SIG-M5 treated with dmso at 0.1 percent for 504 hours (cell line): Measurements from ENCODE around the gene HEPN1.
"Not testable (repeated sequence)": the region's sequence is repeated elsewhere in the genome, so short reads cannot be mapped to it uniquely, and the experiment has no call there.

ENCODE experiments used
- DNase-seq: peaks from one replicate; lab custom pipeline; 2025; ENCODE audit not compliant: unreplicated experiment; lab: John Stamatoyannopoulos, UW

Gene HEPN1

DNA sequence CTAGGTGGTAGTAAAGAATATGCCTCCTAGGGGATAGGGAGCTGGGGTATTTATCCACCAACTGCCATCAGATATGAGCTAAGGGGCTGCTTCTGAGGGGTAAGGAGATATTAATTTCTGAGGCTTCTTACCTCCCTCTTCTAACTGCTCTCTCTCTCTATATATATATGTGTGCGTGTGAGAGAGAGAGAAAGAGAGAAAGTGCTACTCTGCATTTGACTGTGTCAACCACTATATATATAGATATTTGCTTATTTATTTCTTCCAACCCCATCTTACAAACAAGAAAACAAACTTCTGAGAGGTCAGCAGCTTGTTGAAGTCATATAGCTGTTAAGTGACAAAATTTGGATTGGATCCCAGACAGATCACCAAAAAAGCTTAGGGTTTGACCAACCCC lies 22.7 kb downstream of the HEPN1 start:
- DNase-seq: no peak

GRCh38 chr11:124942466-124943253 lies 23.6 kb downstream of the HEPN1 start:
- DNase-seq: no peak

DNA sequence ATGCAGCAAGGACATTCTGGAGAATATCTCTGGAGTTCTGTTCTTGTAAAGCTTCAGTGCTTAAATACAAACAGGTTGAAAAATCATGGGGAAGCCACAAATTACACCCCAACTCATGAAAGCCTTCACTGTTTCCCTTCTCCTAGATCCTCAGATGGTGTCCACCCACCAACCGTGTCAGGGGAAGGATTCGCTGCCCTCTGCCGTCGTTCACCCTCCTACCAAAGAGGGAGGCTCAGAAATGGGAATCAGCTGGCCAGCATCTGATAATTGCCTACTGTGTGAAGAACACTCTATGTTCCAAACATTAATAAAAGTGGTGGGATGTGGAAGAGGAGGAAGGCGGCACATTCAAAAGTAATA lies 24.2 kb downstream of the HEPN1 start:
- no peak for DNase-seq

- no peak for DNase-seq
Measured at GRCh38 chr11:124943741-124944140, 24.7 kb downstream of the HEPN1 start.

GRCh38 chr11:124944565-124944964 lies 25.5 kb downstream of the HEPN1 start:
- DNase-seq: no peak

- DNase-seq: no peak
Measured at GRCh38 chr11:124945826-124946225, 26.8 kb downstream of the HEPN1 start.

DNA sequence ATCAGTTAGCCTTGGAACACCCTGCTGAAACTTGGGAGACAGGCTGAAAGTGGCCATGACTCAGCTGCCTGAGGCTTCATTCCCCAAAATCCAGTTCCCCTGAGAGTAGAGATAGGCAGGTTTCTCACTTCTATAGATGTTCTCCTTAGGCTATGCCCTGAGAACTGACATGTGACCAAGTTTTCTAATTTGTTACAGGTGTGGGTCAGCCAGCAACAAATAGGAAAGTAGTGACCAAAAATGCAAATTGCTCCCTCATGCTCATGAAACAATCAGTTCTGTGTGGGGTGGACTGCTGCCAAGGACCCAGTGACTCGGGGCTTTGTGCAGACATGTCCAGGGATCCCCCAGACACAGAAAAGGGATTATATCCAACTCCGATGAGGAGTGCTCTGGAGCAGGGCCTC lies 27.7 kb downstream of the HEPN1 start:
- no peak for DNase-seq

- no peak for DNase-seq
Measured at GRCh38 chr11:124950601-124951330, 31.7 kb downstream of the HEPN1 start.

- DNase-seq: no peak
Measured at GRCh38 chr11:124951341-124951740, 32.3 kb downstream of the HEPN1 start.

GRCh38 chr11:124953753-124954589 lies 34.9 kb downstream of the HEPN1 start, which contains the start of gene CCDC15:
CCDC15 (plus strand) TSS chr11:124954202; CDS start chr11:124954733, 531 bp downstream.
- DNase-seq: peak; percentile 96

DNA sequence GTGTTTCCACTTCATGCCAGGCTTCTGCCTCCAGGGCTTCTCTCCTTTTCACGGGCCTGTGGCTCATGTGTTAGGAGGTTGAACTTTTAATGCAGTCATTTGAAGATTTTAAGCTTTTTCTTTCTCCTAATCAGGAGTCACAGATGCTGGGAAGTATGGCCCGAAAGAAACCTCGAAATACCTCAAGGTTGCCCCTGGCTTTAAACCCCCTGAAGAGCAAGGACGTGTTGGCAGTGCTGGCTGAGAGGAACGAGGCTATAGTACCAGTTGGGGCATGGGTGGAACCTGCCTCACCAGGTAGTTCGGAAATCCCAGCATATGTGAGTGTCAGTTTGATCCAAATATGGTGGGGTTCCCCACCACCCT lies 35.5 kb downstream of the HEPN1 start:
- DNase-seq: no peak

DNA sequence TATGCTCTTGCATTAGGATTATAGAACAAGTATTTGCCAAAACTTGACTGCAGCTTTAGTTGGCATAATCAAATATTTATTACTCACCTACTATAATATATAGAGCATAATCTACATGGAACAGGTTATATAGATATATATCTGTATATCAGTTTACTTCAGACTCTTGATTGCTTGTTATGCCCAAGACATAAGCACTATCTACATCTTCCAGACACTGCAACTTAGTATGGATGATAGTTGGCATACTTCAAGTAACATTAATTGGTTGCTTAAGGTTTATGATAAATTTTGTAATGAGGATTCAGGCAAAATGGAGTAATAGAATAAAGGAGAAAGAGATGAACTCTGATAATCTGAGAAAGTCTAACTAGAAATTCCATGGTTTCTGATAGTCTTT lies 36.0 kb downstream of the HEPN1 start:
- no peak for DNase-seq

DNA sequence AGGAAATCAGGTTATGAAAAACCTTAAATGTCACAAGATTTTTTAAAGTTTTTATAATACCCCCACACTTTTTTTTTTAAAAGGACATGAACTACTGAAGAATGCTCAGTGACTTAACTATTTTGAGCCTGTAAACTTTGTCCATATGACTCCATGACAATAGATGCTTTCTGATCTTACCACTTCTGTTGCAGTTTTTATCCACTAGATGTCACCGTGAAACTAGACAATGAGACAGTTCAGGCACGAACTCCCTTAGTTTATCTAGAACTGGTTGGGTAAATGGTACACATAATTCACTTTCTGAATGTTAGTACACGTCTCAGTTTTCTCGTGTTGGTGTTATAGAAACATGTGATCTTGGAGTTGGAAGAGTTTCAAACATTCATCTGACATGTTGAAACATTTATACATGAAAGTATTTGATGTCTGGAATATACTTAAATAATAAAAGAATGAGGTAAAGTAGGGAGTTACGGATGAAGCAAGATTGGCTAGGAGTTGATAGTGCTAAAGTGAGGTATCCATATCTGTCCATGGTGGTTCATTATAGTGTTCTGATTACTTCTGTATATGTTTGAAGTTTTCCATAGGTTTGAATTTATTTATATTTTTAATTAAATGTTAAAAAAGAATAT lies 43.0 kb downstream of the HEPN1 start:
- peak; percentile 70 for DNase-seq

- DNase-seq: not testable (repeated sequence)
Measured at GRCh38 chr11:124968197-124968596, 49.1 kb downstream of the HEPN1 start.
